Measurements from ENCODE around the gene SLC9A7. TPM values are rescaled to one million over a fixed set of nuclear protein-coding genes. Genes with fewer than 3 reads are reported as not detected.

Gene SLC9A7
- total RNA-seq, 1 experiment from 2014 or later, result 22.8 TPM

GRCh38 chrX:46575586-46575985 lies 183.3 kb downstream of the SLC9A7 start:
- no peak for DNase-seq (ENCODE audit: low read depth)

- no peak for DNase-seq (ENCODE audit: low read depth)
Measured at GRCh38 chrX:46574774-46575381, 184.0 kb downstream of the SLC9A7 start.

- no peak for DNase-seq (ENCODE audit: low read depth)
Measured at GRCh38 chrX:46573892-46574773, 184.8 kb downstream of the SLC9A7 start.

GRCh38 chrX:46573331-46573891 lies 185.5 kb downstream of the SLC9A7 start, which contains the start of gene CHST7:
Gene CHST7 (plus strand): TSS chrX:46573765. CDS start chrX:46573932, 167 bp downstream.
- DNase-seq (ENCODE audit: low read depth), result no peak

- no peak for DNase-seq (ENCODE audit: low read depth)
Measured at GRCh38 chrX:46572340-46572936, 186.5 kb downstream of the SLC9A7 start.

GRCh38 chrX:46571423-46572339 lies 187.2 kb downstream of the SLC9A7 start:
- no peak for DNase-seq (ENCODE audit: low read depth)

- DNase-seq (ENCODE audit: low read depth), result no peak
Measured at GRCh38 chrX:46569621-46570020, 189.3 kb downstream of the SLC9A7 start.

GRCh38 chrX:46567388-46567787 lies 191.5 kb downstream of the SLC9A7 start:
- DNase-seq (ENCODE audit: low read depth), result no peak

GRCh38 chrX:46561824-46562657 lies 196.9 kb downstream of the SLC9A7 start:
- DNase-seq (ENCODE audit: low read depth), result peak; percentile 48

GRCh38 chrX:46559062-46559461 lies 199.9 kb downstream of the SLC9A7 start:
- DNase-seq (ENCODE audit: low read depth), result no peak

- no peak for DNase-seq (ENCODE audit: low read depth)
Measured at GRCh38 chrX:46554942-46555341, 204.0 kb downstream of the SLC9A7 start.

GRCh38 chrX:46553935-46554334 lies 205.0 kb downstream of the SLC9A7 start:
- DNase-seq (ENCODE audit: low read depth), result no peak

- DNase-seq (ENCODE audit: low read depth), result peak; percentile 73
Measured at GRCh38 chrX:46551494-46552128, 207.3 kb downstream of the SLC9A7 start.

- DNase-seq (ENCODE audit: low read depth), result no peak
Measured at GRCh38 chrX:46549914-46550313, 209.0 kb downstream of the SLC9A7 start.

Small RNA genes within 50 kb of the gene (small RNA-seq; reads per million reads assigned to genes)
- not detected for gene RF00017

Other genes with a start within 250 kb of the SLC9A7 start
- 1.8 and 4.3 TPM in 2 replicates for gene ZNF674, start 213.7 kb downstream of the SLC9A7 start, total RNA-seq (2014; rRNA removed; shearing (Covaris generic))
- 0.07 and 0.40 TPM in 2 replicates for gene CHST7, start 185.4 kb downstream of the SLC9A7 start, total RNA-seq (2014; rRNA removed; shearing (Covaris generic))
- gene RP2, start 77.9 kb upstream of the SLC9A7 start, total RNA-seq (2014; rRNA removed; shearing (Covaris generic)), result 8.6 and 10.2 TPM in 2 replicates
- 7.6 and 10.1 TPM in 2 replicates for gene JADE3, start 153.3 kb upstream of the SLC9A7 start, total RNA-seq (2014; rRNA removed; shearing (Covaris generic))

All from HT1080 (cell line).